GM18907 (cell line): ENCODE data around the gene MGMT.

Experiments
- ATAC-seq: cut with Tn5 transposase; IDR thresholded peaks from one replicate; pipeline ENCODE4 v1.9.1; 2021; ENCODE audit warnings: mild to moderate bottlenecking, moderate library complexity; ENCODE audit not compliant: unreplicated experiment

The MGMT gene

DNA sequence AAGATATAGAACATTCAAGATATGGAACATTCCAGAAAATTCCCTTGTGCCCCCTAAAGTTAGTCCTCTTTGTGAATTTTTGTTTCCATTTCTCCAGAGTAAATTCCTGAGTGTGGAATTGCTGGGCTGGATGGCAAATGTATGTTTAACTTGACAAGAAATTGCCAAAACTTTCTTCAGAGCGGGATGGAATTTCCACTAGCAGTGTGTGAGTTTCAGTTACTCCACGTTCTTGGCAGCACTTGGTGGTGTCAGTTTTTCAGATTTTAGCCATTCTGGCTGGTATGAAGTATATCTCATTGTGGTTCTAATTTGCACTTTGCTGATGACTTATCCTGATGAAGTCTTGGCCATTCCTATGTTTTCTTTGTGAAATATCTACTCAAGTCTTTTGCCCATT lies 71.2 kb downstream of the MGMT start:
- no peak for ATAC-seq

DNA sequence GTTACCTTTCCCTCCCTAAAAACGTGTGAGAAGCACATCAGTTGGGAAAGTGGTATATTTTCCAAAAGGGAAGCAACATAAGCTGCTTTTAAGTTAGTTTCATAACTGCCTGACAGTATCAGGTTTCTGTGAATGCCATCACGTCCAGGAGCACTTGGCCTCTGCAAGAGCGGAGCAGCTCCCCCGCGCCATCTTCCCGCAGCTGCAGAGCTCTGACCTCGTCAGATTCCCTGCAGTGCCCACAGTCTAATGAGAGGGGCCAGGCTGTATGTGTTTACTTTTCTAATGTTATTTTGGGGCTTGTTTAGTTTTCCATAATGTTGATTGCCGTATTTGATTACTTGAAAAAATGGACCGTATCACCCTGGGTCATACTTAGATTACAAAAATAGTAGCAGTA lies 74.2 kb downstream of the MGMT start:
- ATAC-seq: no peak

DNA sequence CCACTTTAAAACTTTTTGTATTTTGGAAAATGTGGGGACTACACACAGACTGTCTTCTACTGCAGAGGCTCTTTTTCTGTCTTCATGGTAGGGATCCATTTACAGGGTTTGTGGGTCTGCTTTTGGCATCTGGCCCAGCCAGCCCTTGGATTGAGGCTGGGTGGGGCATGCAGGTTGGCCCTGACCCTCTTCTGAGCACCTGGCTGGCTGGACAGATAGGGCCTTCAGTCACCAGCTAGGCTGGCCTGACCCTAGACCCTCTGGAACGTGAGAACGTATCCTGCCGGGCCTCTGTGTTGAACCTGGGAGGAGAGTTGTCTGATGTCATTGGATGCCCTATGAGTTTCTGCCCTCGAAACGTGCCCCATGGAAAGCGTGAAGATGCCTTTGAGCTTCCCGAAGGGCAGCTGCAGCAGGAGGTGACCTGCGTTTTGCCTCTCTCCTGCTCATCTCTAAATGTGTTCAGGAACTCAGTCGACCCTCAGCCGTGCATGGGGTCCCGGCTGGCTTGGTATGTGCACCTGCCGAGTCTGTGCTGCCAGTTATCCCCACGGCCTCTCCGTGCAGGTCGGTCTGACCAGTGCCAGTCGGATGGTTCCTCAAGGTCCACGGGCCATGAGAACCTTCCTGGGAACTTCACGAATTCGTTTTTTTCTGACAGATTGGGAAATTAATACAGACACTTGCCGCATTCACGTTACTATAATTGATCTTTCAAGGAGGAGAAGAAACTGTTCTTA lies 74.9 kb downstream of the MGMT start:
- ATAC-seq: no peak

DNA sequence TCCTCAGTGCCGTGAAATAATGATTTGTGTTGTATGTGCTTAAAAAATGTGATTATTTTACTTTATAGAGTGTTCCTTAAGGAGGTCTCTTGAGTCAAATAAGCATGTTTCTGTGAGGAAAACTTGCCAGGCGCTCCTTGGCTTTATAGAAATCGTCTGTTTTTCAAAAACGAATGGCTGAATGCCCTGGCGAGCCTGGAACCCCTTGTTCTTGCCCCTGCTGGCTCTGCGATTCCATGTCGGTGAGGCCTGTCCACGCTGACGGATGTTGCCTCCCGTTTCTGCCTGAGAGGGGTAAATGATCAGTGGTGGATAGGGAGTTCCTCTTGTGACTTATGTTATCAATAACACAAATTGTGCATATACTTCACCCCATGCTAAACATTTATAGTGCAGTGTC lies 75.5 kb downstream of the MGMT start:
- ATAC-seq: no peak

DNA sequence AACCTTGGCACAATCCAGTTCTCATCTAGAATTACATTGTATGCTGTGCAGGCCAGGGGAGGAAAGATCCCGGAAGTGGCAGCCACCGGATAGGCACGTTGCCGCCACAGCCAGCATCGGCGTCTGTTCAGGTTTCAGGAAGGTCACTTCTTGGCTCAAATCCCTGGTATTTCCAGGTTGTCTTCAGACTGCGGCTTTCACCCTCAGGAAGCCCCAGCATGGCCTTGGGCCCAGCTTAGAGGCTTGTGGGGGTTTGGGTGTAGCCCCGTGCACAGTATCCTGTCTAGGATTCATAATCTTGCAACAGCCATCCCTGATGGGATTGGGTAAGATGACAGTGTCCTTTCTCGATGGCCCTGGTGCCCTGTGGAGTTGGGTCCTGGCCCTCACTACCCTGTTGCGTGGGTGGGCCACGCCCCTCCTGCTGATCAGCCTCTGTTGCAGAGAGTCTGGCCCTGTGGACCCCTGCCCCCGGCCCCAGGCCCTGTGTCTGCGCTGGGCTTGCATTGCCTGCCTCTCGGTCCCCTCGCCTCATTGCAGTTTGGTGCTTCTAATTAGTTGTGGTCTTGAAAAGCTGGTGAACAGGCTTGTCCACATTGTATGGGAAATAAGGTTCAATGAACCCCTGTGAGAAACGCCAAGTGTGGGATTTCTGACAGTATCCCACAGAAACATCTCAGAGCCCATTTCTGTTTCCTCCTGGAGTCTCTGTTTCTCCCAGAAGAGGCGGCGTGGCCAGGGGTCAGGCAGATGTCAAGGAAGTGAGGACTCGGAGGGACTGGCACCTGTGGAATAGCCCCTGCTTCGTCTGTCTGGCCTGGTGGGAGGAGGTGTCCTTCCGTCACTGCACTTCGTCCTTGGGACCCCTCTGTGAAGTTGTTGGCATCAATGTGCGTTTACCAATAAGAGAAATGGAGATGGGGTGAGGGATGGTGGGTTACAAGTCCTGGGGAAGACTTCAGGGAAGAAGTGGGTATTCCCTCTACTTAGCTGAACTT lies 77.5 kb downstream of the MGMT start:
- no peak for ATAC-seq

DNA sequence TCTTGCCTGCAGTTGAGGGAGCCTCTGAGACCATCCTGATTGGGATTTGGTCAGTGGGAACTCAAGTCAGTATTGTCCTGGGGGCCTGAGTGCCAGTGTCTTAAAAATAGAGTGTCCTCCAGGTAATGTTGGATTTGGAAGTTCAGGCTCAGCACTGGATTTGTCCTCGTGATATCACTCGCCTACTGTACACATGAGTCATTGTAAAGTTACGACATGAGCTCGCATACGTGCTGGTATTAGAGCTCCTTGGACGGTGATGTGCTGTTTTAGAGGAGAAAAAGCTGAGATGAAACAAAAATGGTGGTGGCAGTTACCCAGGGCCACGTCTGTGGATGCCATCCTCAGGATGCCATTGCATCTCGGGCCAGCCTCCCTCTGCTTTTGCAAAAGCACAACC lies 78.2 kb downstream of the MGMT start:
- no peak for ATAC-seq

DNA sequence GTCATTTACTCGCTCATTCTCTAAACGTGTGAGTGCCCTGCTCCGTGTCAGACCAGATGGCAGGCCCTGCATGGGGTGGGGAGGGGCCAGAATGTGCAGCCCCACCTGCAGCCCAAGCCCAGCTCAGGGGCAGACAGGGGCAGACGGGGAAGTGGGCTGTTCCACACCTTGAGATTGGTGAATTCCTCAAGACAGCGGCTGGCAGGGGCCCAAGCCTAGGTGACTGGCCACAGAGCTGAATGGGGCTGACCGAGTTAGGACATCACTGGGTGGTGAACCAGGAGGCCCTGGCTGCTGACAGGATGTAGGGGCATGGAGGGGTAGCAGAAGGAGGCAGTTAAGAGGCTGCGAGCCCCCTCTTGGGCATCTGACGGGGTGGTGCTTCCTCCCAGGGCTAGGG lies 79.1 kb downstream of the MGMT start:
- ATAC-seq: no peak

DNA sequence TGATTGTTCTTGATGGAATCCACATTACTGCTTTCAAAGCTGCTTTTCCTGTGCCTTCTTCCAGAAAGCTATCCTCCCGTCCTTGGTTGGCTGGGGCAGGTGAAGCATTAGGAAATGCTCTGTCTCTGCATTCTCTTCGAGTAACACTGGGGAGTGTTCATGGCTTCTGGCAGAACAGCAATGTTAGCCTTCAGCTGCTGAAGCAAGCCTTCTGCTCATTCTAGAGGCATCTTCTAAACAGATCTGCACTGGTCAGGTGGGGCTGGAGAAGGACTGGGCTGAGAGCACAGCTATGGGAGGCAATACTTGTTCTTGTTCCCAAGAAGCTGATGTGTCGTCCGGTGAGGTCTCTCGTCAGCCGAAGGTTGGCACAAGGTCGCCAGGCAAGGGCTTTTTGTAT lies 80.6 kb downstream of the MGMT start:
- no peak for ATAC-seq

DNA sequence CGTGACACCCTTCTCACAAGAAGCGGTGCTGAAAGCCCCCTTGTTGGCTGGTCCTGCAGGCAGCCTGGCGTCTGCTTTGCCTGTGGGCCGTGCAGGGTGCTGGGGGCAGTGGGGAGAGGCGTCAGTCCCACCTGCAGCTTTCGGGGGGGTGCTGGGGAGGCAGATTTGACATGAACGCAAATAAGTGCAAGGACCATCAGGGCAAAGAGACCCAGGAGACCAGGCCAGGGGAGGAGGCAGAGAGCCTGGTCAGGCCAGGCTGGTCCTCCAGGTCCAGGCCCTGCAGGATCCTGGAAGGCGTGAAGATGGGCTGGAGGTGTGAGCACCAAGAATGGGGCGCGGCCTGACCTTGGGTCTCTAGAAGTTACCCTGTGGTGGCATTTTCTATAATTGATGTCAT lies 81.6 kb downstream of the MGMT start:
- no peak for ATAC-seq

DNA sequence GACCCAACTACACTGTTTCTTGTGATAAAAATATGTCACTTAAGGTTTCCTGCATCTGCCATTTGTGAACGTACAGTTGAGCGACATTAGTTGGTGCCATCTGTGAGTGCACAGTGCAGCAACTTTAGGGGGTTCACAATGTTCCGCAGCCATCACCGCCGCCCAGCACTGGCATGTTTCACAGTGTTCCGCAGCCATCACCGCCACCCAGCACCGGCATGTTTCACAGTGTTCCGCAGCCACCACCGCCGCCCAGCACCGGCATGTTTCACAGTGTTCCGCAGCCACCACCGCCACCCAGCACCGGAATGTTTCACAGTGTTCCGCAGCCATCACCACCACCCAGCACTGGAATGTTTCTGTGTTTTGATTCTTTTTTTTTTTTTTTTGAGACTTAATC lies 83.0 kb downstream of the MGMT start:
- ATAC-seq: no peak

DNA sequence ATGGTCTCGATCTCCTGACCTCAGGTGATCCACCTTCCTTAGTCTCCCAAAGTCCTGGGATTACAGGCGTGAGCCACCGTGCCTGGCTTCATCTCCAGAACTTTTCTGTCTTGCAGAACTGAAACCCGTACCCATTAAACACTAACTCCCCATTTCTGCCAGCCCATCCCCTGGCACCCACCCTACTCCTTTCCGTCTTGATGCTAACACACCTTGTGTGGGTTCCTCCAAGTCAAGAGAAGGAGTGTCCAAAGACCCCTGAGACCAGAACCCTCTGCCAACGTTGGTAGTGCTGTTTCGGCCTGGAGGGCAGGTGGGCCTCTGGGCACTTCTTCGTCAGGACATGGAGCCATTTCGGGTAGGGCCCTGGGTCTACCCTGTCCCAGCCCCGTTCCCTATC lies 83.6 kb downstream of the MGMT start:
- no peak for ATAC-seq

DNA sequence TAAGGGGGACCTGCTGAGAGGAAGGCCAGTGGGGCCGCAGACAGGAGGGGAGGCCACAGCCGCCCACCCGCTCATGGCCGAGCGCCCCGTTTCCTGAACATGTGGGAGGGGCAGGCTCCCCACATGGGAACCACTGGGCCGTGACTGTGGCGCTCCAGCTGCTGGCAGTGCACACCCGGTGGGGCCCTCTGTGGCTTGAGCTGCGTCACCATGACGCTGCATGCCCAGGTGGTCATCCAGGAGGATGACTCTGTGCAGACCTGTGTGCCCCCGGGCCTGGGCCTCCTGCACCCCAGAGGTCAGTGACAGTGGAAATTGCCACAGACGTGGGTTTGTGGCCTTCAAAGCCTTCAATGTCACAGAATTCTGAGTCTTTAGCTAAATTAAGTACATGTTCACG lies 85.1 kb downstream of the MGMT start:
- peak; percentile 84 for ATAC-seq

DNA sequence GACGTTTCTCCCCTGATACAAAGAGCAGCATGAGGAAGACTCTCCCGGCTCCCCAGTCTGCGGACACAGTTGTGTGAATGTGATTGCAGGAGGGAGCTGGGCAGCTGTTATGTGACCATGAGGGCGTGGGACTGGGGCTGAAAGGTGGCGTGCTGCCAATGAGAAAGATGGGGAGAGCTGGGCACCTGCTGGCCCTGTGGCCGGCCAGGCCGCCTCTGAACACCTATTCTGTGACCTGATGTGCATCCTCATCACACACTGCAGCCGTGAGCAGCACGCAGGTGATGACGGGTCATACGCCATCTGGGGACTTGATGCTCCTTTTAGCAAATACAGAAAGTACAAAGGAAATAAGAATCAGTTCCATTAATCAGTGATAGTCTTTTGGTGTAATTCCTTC lies 86.9 kb downstream of the MGMT start:
- ATAC-seq: no peak

DNA sequence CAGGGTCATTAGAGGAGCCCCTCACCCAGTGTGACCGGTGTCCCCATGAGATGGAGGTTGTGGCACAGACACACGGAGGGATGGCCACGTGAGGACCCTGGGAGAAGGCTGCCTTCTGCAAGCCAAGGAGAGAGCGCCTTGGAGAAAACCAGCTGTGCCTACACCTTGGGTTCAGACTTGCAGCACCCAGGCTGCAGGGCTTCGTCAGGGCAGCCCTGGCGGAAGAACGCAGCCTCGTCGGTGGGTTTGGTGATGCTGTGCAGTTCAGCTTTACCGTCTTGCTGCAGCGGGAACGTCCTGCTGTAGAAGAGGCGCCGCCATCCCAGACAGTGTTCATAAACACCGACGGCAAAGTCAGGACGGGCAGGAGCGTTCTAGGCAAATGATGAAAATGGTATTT lies 89.3 kb downstream of the MGMT start:
- no peak for ATAC-seq

DNA sequence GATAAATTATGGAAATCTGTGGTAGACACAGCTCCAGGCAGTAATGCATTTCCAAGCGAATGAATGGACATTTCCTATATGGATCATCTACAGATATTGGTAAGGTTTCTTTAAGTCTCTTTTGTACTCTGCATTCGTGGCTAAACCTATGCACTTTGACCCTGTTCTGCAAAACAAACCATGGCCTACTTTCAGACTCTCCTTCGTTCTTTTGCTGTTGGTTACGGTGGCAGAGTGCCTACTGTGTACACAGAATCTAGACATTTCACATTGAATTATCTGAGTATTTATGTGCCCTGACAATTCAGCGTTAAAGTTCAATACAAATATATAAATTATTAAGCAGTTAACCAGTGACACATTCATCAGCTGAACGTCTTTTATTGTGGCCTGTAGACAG lies 93.3 kb downstream of the MGMT start:
- no peak for ATAC-seq

DNA sequence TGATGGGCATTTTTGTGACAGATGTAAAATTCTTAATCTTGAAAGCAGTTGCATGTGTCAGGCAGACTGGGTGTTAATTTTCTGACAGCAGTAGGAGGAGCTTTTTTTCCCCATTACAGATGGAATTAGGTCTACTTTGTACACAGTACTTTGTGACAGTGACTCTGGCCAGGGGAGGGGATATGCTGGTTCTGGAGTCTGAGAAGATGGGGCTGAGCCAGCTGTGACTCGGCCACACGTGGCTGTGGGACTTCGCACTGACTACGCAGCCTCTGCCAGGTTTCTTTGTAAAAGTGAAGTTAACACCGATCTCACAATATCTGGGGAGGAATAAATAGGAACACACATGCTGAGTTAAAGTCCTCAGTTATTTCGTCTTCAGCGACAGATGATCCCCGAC lies 95.4 kb downstream of the MGMT start:
- no peak for ATAC-seq

DNA sequence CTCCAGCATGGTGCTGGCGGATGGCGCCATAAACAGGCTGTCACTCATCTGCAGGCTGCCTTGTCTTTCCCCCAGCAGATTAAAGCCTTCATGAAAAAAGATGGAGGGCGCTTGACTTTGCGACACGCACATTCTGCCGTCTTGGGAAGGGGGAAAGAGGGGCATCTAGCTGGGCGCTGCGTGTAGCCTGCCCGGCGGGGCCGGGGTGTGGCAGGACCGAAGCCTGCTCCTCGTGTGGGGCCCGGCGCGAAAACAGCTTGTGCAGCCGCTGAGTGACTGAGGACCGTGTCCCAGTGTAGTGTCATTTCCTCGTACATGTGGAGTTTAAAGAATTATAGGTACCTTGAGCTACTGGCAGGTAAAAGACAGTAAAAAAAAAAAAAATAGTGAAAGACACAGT lies 97.9 kb downstream of the MGMT start:
- ATAC-seq: no peak

DNA sequence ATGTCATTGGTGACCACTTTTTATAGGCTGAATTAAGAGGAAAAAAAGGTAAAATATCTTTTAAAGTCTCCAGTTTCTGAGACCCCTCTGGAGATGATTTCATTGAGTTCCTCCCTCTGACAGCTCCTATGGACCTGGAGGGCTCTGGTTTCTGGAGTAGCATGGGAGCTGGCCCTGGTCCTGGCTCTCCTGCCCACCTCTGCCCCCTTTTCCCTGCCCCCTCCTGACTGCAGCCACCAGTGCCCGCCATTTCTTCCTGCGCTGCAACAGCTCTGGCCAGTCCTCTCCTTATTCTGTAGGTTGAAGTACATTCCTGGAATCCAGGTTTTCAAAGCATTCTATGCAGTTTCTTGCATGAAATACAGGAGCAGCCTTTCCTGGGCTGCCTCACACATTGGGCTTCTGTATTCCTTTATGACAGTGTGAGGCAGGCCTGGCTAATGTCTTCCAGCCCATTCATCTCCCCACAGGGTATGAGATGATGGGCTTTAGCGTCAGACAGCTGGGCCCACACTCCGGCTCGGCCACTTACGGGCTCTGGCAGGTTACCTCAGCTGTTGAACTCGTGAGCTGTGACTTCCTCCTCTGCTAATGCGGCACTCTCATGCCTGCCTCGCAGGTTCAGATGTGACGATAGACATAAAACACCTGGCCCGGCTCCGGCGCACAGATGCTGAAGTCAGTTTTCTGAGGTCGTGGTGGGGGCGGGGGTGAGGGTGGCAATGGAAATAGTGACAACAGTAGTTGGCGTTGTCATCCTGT lies 101.7 kb downstream of the MGMT start:
- ATAC-seq: no peak

DNA sequence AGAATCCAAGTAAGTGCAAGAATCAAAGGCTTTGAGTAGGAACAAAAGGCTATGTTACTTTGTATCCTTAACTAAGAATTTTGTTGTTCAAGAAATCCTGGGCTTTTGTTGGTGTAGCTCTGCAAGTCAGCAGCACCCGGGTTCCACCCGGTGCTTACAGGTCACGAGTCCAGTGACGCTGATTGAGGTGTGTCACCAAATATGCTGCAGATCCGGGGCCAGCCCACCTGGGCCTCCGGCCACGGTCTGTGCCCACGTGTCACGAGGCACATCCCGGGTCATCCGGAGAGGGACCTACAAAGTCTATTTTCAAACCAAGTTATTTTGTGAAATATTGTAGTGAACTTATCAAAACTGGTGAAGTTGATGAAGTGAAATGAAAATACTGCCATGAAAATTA lies 103.1 kb downstream of the MGMT start:
- no peak for ATAC-seq

DNA sequence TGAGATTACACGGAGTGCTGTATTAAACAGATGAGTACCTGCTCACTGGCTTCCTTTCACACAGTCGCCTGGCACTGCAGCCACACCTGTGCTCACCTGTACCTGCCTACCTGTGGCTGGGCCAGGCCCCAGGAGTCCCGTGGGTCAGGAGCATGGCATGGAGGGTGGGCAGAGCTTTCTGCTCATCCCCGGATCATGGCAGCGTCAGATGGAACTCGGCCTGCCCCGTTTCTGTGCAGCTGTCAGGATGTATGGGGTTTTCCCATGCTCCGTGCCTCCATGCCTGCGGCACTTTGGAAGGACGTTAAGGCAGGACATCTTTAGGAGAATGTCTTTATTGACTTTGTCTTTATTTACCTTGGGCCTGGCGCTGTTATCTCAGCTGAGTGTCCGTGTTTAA lies 112.2 kb downstream of the MGMT start:
- ATAC-seq: no peak

DNA sequence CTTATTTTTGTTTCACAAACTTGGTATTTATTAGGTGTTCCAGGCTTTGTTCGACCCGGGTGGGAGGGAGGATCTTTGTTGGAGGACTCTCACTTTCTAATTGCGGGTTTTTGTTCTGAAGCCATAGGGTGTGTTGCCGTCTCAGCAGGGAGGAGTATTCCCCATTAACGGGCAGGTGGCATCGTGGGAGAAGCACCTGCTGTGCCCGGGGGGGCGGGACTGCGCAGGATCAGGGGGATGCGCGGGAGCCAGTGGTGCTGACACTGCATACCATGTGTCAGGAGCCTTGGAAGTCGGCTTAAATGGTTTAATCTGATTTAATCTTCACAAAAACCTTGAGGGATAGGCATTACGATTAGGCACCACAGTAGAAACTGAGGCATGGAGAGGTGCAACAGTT lies 113.0 kb downstream of the MGMT start:
- ATAC-seq: no peak

DNA sequence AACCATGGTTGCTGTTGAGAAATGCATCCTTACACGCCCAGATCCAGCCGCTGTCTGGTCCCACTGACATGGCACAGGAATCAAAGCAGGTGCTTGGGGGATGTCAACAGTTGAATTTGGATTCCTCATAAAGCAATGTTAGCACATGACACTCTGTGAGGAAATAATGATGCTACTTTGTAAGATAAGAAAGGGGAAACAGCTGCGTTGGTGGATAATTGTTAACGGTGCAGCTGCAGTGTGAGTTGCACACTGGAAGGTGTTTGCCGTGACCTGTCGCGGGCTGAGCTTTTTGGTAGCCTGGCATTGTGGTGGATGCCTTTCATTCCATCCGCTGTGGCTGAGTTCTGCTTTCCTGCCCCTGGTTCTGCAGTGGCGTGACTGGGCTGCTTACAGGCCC lies 113.9 kb downstream of the MGMT start:
- no peak for ATAC-seq
